Measurements from ENCODE around the gene TRIM46. TPM values are rescaled to one million over a fixed set of nuclear protein-coding genes. Genes with fewer than 3 reads are reported as not detected.

Gene TRIM46
- total RNA-seq, 1 experiment from 2014 or later = 3.1 TPM

DNA sequence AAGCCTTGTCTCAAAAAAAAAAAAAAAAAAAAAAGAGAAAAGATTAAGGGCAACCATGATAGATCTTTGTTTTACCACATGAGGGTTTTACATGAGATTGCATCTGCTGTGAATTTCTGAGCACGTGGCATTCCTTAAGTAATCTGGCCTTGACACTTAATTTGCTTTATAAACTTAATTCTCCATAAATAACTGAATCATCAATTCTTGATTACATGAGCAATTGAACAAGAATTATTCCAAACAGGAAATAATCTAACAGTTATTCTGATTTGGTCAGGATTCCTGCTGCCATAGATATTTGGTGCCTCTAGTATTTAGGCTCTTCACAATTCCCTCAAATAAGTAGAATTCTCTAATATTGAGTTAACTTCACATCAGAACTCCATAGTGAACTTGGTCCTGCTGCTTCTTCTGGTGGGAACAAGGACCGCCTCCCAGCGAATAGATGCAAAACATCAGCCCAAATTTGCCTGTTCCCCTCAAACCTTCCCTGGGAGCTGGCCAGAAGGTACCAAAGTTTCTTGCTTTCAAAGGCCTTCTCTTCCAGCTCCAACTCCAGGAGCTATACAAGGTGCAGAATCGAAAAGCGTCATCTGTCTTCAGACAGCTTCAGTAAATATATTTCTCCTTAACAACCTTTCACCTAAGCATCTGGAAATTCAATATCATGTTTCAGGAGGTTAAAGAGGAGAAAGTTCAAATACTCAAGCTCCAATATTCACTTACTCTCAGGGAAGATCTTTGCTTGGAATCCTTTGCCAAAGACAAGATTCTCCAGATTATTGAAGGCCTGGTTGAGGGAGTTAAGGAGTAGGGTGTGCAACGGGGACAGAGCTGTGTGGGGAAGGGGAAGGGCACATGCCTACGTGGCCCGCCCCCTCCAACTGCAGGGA lies 1.6 kb upstream of the TRIM46 start:
- no peak for DNase-seq (ENCODE audit: low read depth)

DNA sequence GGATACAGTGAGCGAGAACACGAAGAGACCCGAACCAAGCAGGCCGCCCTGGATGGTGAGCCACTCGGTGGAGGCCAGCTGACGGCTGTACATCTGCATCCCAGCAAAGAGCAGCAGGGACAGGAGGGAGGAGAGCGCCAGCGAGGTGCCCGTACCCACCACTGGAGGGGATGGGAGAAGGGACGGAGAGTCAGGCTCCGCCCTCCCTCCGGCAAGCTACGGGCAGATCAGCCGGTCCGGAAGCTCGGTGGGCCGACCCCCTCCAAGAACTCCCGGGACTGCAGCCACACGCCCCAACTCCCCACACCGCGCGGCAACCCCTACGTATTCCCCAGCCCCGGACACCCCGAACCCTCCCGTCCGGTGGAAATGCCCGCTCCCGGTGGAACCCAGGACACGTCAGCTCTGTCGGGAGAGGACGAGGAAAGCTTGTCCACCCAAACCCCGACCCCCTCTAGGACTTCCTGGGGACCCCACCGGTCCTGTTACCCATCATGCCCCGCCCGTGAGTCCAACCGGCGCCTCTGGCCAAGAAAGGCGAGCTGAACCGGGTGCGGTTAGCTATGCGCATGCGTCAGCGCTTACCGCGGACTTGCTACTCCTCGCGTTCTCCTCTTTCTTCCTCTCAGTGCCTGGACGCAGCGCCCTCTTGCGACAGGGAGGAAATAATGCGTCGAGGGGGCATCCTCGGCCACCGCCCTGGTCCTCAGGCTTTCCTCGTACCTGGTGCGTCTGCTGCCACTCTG lies 744 bp upstream of the TRIM46 start, which contains the start of gene KRTCAP2:
KRTCAP2 (minus strand) TSS at position 573 of the 746 bp plus-strand sequence; CDS start at position 493, 80 bp downstream.
- peak; percentile 95 for DNase-seq (ENCODE audit: low read depth)

DNA sequence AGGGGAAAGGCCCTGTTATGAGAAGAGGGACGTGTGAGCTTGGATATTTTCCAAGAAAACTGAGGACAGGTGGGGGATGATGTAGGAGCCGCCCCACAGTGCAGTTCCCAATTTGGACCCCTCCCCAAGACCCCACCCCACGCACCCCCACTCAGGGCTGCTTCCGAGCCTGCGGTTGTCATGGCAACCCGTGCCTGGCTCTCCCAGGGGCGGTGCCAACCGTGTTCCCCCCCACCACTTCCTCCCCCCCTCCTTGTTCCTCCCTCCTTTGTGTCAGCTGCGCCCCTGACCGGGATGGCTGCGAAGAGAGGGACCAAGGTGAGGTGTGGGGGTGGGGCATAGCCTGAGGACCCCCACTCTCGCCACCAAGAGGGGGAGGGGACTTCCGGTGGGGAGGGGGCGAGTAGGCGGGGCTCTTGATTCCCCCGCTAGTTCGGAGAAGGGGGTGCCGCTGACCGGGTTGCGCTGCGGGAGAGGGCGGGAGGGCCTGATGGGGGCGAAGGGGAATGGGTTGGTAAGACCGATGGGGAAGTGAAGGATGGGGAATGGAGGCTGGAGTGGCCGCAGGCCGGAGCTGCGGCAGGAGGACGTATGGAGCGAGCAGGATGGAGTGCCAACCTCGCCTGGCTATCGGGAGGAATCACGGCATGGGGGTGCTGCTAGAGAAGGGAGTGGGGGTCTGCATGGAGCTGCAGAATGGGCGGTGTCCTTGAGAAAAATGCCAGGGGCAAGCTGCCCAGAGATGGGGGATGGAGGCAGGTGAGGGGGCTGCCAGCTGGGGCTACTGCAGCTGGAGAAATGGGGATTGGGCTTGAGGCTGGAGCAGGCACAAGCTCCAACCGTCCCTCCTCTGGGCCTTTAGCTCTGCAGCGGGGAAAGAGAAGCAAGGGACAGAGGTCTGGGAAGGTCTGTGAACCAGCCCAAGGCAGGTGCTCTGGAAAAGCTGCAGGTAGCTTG lies 953 bp downstream of the TRIM46 start:
- peak; percentile 23 for DNase-seq (ENCODE audit: low read depth)

DNA sequence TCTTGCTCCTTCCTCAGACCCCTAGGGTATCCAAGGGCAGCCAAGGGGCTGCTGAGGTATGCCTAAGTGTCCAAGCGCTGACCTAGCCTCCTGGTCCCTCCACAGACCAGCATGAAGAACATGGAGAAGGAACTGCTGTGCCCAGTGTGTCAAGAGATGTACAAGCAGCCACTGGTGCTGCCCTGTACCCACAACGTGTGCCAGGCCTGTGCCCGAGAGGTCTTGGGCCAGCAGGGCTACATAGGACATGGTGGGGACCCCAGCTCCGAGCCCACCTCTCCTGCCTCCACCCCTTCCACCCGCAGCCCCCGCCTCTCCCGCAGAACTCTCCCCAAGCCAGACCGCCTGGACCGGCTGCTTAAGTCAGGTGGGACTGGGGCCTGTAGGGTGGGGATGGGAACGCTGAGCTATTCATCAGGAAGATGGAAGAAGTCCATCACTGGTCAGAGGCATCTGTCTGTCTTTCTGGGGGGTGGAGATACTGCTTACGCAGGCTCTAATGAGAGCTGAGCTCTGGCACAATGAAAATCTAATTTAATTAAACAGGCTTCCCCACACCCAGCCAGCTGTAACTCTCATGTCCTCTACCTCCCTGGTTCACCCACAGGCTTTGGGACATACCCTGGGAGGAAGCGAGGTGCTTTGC lies 1.8 kb downstream of the TRIM46 start:
- DNase-seq (ENCODE audit: low read depth) = no peak

DNA sequence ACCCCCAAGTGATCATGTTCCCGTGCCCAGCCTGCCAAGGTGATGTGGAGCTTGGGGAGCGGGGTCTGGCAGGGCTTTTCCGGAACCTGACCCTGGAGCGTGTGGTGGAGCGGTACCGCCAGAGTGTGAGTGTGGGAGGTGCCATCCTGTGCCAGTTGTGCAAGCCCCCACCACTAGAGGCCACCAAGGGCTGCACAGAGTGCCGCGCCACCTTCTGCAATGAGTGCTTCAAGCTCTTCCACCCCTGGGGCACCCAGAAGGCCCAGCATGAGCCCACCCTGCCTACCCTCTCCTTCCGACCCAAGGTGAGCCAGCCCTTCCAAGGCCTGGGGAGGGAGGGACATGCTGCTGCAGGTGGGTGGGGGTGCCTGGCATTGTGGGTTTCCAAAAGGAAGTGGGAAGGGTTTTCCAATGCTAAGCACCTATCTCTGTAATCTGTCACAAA lies 2.3 kb downstream of the TRIM46 start:
- DNase-seq (ENCODE audit: low read depth) = no peak

DNA sequence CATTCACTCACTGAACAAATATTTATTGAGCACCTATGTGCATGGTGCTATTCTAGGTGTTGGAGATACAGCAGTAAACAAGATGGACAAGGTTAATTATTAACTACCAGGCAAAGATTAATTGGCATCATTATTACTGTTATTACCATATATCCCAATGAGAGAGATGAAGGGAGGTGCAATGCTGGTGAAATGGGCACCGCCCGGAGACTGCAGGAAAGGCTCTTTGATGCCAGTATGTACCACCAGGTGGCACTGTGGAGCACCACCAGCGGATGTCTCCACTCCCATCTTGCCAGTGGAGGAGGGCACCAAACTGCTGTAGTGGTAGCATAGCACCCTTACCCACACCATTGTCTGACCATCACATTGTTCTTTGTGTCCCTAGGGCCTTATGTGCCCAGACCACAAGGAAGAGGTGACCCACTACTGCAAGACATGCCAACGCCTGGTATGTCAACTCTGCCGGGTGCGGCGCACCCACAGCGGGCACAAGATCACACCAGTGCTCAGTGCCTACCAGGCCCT lies 3.0 kb downstream of the TRIM46 start:
- peak; percentile 68 for DNase-seq (ENCODE audit: low read depth)

DNA sequence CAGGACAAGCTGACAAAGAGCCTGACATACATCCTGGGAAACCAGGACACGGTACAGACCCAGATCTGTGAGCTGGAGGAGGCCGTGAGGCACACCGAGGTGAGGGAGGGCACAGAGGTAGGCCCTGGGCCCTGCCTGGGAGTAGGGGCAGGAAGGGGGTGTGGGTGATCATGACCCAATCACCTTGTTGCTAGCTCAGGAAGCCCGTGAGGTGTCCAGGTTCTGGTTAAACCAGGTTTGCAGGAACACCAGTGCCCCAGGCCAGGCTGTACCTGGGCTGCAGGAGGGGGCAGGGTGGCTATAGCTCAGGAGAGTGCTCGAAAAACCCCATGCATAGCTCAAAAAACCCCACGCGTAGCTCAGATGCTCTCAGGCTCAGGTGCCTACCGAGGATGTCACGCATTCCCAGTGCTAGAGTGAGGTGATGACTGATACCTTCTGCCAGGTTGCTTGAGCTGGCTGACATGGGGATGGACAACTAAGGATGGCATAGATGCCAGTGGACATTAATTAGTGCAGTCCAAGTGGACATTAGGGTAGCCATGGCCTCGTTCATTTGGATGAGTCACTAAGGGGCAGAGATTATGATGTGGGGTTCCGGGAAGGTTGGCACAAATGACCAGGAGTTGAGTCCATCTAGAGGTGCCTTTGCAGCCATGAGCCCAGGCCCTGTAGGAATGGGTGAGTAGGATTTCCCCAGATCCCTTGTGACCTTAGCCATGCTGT lies 3.7 kb downstream of the TRIM46 start:
- no peak for DNase-seq (ENCODE audit: low read depth)

DNA sequence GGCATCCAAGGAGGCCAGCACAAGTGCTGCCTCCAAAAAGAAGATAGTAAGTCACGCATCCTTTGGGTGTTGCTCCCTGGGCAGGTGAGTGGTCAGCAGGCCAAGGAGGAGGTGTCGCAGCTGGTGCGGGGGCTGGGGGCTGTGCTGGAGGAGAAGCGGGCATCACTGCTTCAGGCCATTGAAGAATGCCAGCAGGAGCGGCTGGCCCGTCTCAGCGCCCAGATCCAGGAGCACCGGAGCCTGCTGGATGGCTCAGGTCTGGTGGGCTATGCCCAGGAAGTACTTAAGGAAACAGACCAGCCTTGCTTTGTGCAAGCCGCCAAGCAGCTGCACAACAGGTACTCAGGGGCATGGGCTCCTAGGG lies 4.3 kb downstream of the TRIM46 start:
- DNase-seq (ENCODE audit: low read depth) = no peak

DNA sequence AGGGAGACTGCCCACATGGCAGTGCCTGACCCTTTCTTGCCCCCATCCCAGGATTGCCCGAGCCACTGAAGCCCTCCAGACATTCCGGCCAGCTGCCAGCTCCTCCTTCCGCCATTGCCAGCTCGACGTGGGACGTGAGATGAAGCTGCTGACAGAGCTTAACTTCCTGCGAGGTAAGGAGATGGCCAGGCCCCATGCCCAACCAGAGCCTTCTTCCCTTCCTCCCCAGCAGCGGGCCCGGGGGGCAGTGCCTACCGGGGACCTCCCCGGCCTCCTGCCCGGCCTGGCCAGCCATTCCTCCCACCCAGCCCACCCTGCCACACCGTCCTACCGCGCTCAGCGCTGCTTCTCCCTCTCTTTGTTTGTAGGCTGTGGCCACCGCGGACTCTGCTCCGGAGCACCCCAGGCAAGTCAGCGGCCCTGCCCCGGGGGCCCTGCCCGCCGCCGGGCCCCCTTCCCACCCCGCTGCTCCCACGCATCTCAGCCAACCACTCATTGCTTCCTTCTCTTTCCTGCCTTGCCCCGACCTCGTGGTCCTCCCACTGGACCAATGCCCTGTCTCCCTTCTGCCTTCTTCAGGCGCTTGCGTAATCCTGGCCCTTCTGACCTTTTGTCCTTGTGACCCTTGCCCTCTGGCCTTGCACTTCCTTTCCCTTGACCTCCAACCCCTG lies 4.9 kb downstream of the TRIM46 start:
- DNase-seq (ENCODE audit: low read depth) = no peak

DNA sequence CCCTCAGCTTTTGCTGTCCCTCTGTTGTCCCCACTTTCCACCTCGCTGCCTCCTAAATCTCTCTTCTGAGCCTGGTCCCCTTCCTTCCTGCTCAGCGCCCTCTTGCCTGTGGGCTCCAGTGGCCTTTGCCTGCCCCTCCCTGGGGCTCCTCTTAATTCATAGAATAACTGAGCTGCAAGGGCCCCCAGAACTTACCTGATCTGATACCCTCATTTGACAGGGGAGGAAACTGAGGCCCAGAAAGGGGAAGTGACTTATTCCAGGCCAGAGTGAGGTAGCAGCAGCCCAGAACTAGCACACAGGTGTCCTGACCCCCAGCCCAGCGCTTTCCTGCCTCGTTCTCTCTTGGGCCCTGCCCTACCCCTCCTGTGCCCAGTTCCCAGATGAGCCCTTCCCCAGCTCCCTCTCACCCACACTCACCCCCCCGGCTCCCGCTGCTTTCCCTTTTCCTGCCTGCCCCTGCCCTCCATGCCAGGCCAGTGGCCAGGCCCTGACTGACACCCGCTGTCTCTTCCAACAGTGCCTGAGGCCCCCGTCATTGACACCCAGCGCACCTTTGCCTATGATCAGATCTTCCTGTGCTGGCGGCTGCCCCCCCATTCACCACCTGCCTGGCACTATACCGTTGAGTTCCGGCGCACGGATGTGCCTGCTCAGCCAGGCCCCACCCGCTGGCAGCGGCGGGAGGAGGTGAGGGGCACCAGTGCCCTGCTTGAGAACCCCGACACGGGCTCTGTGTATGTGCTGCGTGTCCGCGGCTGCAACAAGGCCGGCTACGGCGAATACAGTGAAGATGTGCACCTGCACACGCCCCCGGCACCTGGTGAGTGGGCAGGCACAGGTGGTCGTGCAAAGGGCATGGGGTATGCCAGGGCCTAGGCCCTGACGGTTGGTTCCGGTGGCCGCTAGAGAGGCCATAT lies 5.7 kb downstream of the TRIM46 start:
- DNase-seq (ENCODE audit: low read depth) = no peak

DNA sequence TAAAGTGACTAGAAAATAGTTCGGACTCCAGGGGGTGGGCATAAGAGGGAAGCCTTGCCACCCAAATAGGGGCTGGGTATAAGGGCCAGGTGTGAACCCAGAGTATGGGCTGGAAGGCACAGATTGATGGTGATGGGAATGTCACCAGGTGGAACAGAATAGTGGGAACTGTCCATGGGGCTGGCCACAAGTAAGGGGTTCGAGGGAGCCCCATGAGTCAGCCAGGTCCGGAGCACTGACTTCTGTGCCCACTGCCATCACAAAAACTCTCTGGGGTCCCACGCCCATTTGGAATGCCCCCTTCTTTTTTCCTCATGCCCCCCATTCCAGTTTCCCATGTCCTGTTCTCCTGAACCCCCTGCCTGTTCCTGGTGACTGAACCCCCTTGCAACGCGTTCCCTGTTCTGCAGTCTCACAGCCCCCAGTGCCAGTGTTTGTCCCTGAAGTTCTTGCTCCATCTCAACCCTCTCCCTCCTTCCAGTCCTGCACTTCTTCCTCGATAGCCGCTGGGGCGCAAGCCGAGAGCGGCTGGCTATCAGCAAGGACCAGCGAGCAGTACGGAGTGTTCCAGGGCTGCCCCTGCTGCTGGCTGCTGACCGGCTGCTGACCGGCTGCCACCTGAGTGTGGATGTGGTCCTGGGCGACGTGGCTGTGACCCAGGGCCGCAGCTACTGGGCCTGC lies 7.9 kb downstream of the TRIM46 start:
- no peak for DNase-seq (ENCODE audit: low read depth)

DNA sequence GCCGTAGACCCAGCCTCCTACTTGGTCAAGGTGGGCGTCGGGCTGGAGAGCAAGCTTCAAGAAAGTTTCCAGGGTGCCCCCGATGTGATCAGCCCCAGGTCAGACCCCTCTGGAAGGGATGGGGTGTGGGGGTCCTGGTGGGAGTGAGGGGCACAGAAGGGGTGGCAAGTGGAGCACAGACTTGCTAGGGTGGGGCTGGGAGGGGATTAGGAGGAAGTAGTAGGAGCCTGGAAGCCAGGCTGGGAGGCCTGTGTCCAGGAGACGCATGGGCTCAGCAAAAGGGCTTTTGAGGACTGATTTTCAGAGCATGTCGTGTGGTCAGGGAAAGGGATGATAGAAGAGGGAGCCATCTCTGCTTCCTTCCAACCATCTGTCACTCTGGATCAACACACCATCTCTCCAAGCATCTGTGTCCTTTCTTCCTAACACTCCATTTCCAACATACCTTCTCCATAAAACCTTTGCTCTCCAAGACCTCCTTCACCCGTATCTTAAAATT lies 8.5 kb downstream of the TRIM46 start:
- DNase-seq (ENCODE audit: low read depth) = no peak

DNA sequence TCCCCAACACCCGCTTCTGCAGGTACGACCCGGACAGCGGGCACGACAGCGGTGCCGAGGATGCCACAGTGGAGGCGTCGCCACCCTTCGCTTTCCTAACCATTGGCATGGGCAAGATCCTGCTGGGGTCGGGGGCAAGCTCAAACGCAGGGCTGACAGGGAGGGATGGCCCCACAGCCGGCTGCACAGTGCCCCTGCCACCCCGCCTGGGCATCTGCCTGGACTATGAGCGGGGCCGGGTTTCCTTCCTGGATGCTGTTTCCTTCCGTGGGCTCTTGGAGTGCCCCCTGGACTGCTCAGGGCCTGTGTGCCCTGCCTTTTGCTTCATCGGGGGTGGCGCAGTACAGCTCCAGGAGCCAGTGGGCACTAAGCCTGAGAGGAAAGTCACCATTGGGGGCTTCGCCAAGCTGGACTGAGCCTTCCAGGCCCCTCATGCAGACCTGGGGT lies 10.1 kb downstream of the TRIM46 start:
- DNase-seq (ENCODE audit: low read depth) = no peak

DNA sequence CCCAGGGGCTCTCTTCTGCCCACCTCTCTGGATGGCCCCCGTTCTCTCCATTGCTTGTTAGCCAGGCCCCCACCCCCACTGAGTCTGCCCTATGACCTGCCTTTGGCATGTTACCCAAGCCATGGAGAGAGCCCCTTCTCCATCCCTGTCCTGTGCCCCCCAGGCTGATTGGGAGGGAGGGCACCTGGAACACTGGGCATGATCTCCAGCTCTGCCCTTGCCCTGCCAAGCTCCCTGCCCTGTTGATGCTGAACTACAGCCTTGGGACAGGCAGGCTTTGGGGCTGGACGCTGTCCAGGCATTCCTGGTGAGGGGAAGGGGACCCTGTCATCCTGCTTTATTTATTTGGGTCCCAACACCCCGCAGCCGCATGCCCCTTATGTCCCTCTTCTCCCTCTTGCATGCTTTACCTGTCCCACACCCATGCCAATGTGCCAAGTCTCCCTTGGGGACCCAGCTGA lies 10.7 kb downstream of the TRIM46 start:
- no peak for DNase-seq (ENCODE audit: low read depth)

DNA sequence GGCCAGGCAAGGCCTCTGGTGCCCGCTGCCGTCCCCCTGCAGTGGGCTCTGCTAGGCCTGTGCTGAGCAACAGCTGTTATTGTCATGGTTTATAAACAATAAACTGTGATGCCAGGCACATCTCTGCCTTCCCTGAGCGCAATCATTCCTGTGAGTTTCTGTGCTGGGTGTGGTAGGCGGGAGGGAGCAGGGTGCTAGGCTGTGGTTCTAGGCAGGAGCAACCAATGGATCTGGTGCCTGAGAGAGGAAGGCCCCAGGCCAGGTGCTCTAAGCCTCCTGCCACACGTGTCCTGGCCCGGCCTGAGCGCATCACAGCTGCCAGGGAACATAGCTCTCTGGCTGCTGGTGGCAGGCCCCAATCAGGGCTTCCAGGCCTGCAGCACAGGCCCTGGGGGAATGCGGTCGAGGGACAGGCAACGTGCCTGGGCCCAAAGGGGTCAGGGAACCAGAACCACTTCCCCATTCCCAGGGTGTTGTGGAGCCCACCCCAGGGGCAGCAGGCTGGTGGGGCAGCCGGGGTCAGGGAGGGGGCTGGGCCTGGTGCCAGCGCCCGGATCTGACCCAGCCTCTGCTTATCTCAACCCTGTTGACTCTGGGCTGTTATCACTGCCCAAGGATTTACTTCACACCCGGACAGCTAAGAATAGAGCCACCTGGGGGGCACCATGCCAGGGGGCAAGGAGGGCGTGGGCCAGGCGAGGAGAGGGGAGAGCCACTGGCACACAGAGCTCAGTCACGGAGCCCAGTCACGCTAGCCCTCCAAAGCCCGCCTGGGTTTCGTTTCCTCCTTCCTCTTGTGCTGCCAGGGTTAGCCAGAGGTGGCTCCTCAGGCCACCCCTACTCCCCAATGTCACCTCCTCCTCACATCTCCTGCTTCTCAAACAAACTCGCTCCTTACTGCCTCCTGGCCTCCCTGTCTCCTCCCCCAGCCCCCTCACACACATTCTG lies 11.5 kb downstream of the TRIM46 start:
- DNase-seq (ENCODE audit: low read depth) = no peak

DNA sequence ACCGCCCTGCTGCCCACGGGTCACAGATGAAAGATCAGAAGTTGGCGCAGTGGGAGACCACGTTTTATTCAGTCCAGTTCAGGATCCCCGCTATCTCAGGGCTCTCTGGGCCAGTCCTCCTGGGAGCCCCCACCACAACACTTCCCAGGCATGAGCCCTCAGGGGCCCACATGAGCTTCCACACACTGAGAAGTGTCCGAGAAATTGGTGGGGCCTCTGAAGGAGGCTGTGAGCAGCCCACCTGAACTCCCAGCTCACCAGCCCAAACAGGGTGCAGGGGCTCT lies 12.1 kb downstream of the TRIM46 start:
- no peak for DNase-seq (ENCODE audit: low read depth)
